ENCODE results near the gene SPOCK2.

SPOCK2 gene

GRCh38 chr10:72104472-72105097, 16.2 kb upstream of the SPOCK2 start:
- no peak overlapping the region for H3K4me3 ChIP-seq (ENCODE audit: low read depth, low read length)
- no peak for DNase-seq (ENCODE audit: low read depth, low spot score)
- TF ChIP-seq CTCF (IDR thresholded peaks at IDR 0.05; ENCODE audit: low read depth, low read length), result no peak
- in situ Hi-C loops (cut with HindIII; ENCODE audit: low sequenced_read_pairs), result no loop called here

- no peak for DNase-seq (ENCODE audit: low read depth, low spot score)
- no peak for TF ChIP-seq CTCF (IDR thresholded peaks at IDR 0.05; ENCODE audit: low read depth, low read length)
- H3K4me3 ChIP-seq (ENCODE audit: low read depth, low read length), result no peak overlapping the region
- in situ Hi-C loops (cut with HindIII; ENCODE audit: low sequenced_read_pairs), result no loop called here
Observed at GRCh38 chr10:72099600-72099921, 11.2 kb upstream of the SPOCK2 start.

GRCh38 chr10:72098836-72099599, 10.7 kb upstream of the SPOCK2 start:
- DNase-seq (ENCODE audit: low read depth, low spot score), result no peak
- in situ Hi-C loops (cut with HindIII; ENCODE audit: low sequenced_read_pairs), result no loop called here
- no peak for TF ChIP-seq CTCF (IDR thresholded peaks at IDR 0.05; ENCODE audit: low read depth, low read length)
- no peak overlapping the region for H3K4me3 ChIP-seq (ENCODE audit: low read depth, low read length)

- DNase-seq (ENCODE audit: low read depth, low spot score), result no peak
- no peak overlapping the region for H3K4me3 ChIP-seq (ENCODE audit: low read depth, low read length)
- no peak for TF ChIP-seq CTCF (IDR thresholded peaks at IDR 0.05; ENCODE audit: low read depth, low read length)
- in situ Hi-C loops (cut with HindIII; ENCODE audit: low sequenced_read_pairs), result no loop called here
Observed at GRCh38 chr10:72098301-72098835, 10.0 kb upstream of the SPOCK2 start.

GRCh38 chr10:72097448-72098300, 9.3 kb upstream of the SPOCK2 start:
- no peak for TF ChIP-seq CTCF (IDR thresholded peaks at IDR 0.05; ENCODE audit: low read depth, low read length)
- H3K4me3 ChIP-seq (ENCODE audit: low read depth, low read length), result no peak overlapping the region
- peak; percentile 90 for DNase-seq (ENCODE audit: low read depth, low spot score)
- in situ Hi-C loops (cut with HindIII; ENCODE audit: low sequenced_read_pairs), result no loop called here
